ENCODE measurements around the gene CRTC1.

- TF ChIP-seq CTCF (IDR thresholded peaks at IDR 0.05; ENCODE audit: low read length) (no peak), EZH2 (optimal IDR thresholded peaks at IDR 0.05; ENCODE audit: low read depth, low read length) (no peak), EZH2phosphoT487 (IDR thresholded peaks at IDR 0.05; ENCODE audit: low read length) (no peak)
Observed at GRCh38 chr19:18772620-18773587, 89.4 kb downstream of the CRTC1 start.

Measured in MM.1S (cell line).